Suppressor macrophage (primary cell): ENCODE data around the gene CISH.
A peak's percentile ranks its signal among the peaks of the same experiment; 100 is the strongest.

Experiments used
- DNase-seq, 4 experiments: peaks; one replicate each; pipeline ENCODE4 v3.0.0-alpha.2; 2020 to 2022

CISH gene

DNA sequence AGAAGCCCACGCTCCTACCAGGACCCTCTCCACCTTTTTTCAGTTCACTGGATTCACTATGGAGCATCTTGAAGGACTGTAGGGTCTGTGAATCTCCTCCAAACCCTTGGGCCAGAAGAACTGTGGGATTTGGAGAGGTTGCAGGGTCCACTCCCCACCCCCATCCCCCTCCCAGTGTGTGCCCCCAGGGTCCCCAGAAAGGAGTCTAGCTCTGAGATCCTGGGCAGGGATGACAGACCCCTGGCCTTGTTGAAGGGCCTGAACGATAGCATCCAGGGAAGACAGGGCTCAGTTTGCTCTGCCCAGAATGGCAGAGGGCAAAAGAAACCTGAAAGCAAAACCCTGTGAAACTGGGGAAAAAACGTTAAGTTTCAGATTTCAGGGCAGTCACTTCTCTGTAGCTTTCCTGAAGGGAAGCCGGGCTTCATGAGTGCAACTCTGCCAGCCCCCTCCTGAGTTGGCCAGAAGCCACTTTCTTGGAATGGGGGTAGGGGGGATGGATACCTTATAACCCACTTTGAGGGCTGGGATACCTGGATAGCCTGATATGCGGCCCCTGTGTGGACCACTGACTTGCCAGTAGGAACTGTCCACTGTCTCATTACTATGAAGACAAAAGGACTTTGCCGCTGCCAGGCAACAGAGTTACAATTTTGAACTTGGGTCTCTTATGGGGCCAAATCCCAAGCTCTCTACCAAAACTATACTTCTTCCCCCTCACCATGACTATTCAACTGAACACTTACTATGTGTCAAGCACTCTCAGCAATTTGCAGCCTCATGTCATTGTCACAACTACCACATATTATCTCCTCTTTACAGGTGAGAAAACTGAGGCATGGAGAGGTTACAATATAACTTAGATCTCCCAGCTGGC, 1.6 kb upstream of the CISH start:
- DNase-seq, result no peak

DNA sequence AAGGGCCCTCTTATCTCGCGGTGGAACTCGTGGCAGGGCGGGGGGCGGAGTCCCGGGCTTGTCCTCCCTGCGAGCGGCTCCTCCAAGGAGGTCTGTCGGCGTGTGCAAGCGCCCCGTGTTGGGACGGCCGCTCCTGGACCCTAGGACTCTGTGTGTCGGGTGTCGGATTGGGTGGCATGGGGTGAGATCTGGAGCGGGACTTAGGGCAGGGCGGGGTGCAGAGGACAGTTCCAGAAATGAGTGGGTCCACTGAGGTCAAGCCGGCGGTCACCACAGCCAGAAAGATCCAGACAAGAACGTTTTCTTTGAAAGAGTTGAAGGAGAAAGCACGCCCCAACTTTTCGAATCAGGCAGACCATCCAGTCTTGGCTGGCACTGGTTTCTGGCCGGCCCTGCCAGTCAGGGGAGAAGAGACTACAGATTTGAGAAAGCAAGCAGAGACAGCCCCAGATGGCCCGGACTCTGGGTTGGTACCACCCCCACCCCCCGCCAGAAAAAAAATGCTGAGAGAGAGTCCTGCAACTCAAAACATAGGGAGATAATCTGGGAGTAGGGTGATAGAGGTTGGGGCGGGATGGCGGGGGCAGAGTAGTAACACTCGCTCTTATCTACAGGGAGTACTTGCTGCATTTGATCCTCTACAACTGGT, 784 bp upstream of the CISH start:
- DNase-seq, result no peak

DNA sequence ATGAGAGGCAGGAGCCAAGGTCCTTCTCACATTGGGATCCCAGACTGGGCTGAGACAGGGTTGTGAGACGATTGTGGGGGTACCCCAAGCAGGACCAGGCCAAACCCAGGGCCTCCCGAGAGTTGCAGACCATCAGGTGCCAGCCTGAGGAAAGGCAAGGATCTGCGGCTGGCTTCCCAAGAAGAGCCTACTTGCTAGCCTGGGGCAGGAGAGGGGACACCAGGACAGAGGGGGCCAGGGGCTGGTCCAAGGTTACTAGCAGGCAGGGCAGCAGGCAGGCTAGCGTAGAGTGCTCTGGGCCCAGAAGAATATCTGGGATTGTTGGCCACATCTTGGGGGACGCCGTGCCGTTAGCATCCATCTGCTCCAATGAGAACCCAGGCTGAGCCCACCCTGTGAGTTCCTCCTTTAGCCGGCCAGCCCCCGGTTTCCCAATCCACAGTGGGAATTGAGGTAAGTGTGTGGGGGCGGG, 546 bp downstream of the CISH start:
- DNase-seq, result no peak

DNA sequence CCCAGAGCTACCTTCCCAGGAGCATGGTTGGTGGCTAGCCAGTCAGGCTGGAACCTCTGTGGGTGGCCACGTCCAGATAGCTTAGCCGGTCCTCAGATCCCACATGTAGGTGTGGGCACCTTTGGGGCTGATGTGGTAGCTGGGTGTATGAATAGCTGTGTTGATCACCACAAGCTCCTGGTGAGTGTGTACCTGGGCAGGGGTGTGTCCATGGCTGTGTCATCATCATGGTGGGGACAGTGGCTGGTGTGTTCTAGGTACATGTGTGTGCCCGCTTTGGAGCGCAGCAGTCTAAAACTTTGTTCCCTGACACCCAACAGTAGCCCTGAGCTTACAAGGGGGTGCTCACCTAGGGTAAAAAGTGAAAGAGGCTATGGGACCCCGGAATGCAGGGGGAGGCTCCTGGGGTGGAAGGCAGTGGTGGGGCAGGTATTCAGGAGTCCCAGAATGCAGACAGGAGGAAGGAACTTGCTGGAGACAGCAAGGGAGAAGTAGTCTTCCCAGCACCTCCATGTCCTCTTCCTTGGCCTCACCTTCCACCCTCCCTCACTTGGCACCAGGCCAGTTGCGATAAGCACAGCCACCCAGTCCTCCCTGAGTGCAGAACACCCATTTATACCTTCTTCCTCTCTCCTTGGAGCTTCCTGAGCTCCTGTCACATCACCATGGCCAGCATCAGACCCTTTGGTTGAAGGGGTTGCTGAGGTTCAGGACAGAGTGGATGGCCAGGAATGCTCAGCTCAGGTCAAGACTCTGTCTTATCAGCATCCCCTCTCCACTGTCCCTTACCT, 1.2 kb downstream of the CISH start:
- DNase-seq, result no peak

DNA sequence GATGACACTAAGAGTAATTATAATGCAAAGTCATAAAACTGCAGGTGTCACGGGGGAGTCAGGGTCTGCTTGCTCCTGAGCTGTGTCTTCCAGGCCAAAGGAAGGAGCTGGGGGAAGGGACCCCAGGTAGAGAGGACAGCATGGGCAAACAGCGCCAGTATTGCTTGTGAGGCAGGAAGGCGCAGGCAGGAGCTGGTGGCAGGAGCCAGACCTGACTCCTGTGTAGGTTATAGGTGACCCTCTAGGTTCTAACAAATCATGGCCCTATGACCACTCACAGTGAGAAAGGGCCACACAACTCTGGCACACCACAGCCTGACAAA, 1.9 kb downstream of the CISH start:
- no peak for DNase-seq

DNA sequence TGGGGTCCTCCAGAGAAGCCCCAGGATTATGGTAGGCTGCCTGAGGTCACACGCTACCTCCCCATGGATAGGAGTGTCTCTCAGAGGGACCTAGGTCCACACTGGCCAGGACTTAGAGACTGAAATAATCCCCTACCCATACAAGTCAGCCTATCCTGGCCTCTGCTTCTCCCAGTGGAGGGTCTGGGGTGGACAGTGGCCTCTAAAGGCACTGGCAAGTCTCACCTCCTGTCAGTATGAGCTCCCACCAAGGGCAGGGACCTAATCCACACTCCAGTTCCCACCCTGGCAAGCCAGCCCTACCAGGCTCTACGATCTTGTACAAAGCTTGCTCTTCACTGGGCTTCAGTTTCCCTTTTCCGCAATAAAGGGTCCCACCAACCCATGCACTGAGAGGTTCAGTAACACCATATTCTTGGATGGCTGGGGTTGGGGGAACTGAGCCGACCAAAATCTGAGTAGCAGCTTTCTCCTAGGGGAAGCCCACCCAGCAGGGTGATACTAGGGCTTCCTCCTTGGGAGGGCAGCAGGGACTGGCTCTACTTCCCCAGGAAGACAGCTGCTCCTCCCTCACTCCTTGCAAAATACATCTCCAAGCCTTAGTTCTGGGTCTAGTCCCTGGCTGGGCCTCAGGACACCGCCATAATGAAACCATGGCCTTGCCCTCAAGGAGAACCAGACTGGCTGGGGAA, 2.4 kb downstream of the CISH start:
- DNase-seq, result peak in 3 of 4 experiments; percentile 47 to 60 (median 56)

DNA sequence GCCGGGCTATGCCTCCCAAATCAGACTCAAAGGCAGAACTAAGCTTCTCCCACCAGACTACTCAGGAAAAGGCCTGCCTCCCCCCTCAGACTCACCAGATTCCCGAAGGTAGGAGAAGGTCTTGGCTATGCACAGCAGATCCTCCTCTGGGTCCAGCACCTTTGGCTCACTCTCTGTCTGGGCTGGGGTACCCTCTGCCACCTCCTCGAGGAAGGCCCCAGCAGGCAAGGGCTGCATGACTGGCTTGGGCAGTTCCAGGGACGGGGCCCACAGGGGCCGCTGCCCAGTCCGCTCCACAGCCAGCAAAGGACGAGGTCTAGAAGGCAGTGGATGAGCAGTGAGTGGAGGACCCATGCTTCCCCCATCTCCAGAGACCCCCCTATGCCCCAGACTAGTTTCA, 3.3 kb downstream of the CISH start:
- no peak for DNase-seq

DNA sequence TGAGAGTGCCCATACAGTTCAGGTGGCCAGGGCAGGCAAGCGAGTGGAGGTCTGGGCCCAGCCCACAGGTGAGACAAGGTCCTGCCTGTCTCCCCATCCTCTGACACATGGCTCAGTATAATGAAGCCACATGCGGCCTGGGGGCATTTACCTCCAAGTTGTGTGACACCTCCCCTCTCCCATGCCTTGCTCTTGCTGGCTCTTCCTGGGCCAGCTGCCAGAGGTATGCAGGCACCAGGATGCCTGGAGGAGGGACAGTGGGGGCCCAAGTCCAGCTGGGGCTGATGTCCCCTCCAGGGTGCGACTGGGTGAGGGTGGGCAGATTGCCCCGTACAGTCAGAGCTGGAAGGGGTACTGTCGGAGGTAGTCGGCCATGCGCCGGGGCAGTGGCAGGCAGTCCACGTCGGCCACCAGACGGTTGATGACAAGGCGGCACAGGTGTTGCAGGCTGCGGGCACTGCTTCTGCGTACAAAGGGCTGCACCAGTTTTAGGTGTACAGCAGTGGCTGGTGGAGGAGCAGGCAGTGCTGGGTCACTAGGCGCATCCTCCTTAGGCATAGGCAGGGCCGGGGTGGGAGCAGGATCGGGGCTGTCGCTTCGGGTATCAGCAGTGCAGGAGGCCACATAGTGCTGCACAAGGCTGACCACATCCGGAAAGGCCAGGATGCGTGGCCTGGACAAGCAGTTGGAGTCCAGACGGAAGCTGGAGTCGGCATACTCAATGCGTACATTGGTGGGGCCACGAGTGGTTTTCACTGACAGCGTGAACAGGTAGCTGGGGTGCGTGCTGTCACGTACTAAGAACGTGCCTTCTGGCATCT, 4.1 kb downstream of the CISH start:
- no peak for DNase-seq

DNA sequence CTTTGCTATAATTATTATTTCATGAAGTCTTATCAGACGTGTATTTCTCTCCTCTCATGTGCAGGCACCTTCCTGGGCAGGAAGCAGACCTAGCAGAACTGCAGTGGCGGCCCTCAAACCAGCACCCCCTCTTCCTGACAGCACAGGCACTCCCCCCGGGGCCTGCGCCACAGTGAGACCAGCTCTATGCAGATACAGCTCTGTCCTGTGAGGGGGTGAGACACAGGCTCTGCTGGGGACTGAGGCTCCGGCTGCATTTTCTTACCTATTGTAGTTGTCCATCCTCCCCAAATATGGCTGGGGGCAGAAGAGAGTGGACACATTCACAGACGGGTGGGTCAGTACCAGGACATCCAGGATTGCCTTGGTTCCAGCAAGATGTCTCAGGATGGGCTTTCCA, 5.0 kb downstream of the CISH start:
- no peak for DNase-seq

DNA sequence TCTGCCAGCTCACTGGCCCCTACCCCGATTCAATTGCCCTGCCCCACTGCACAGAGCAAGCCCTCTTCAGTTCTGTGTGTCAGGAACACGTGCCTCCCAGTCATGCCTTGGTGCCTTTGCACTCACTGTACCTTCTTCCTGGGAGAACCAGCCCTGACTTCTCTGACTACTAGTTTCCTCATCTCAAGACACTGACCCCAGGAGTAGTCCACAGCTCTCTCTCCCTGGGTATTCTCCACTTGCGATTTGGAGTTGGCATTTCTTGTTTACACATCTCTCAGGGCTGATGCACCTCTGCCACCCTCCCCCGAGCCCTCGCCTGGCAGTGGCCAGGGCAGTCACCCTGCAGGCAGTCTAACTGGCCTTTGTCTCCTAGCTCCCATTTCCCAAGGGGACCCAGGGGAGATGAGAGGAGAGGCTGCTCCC, 5.7 kb downstream of the CISH start:
- peak; percentile 58 to 75 (median 72) for DNase-seq

DNA sequence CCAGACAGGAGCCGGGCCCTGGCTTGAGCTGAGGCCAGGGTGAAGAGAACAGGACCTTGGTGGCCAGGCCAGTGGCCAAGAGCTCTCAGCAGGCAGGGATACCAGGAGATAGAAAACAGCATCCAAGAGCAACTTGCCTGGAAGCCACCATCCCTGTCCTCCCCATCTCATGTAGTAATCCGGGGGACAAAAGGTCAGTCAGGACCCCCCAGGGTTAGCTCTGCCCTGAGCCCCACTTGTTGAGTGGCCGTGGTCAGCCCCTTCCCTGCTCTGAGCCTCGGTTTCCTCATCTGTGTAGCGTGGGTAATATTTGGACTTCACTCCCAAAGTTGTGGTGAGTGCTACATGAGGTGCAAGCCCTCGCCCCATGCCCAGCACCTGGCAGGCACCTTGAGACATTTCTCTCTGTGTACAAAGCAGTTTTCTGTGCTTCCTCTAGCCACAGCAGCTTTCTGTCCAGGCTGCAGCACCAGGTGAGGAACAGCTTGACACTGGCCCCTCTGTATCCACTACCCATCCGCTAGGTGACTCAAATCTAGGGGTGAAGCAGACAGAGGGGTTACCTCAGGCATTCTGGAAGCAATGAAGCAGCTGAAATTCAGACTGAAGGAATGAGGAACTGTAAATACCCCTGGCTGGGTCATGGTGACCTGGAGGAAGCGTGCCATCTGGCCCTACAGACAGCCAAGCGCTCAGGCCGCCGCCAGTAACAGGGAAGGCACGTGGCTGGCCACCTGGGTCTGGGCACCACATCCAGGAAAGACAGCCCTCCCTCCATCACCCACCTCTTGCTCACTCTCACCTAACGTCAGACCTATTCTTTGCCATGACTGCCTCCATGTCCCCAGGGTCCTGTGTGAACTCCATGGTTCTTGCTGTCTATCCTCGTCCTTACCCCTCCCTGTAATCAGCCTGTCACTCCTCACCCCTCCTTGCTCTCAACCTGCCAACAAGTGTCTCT, 6.7 kb downstream of the CISH start:
- DNase-seq, result peak; percentile 54 to 74 (median 72)

DNA sequence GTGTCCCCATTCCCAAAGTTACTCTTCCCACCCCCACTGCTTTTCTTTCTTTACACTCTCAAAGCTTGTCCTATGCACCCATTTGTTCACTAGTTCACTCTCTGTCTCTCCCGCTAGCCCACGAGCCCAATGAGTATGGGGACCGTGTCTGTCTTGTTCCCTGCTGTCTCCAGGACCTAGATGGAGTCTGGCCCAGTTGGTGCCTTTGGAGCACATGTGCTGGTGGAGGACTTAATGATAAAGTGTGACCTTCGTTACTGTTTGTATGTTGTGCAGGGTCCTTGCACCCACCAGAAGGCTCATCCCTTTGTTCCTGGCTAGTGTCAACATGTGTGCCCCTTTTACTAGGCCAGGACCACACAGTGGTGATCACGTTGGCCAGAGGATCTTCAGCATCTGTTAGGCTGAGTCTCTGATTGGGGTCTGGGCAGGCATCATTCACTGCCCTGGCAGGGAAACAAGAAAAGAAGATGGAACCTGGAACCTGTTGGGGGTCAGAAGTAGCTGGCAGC, 7.4 kb downstream of the CISH start:
- DNase-seq, result no peak

DNA sequence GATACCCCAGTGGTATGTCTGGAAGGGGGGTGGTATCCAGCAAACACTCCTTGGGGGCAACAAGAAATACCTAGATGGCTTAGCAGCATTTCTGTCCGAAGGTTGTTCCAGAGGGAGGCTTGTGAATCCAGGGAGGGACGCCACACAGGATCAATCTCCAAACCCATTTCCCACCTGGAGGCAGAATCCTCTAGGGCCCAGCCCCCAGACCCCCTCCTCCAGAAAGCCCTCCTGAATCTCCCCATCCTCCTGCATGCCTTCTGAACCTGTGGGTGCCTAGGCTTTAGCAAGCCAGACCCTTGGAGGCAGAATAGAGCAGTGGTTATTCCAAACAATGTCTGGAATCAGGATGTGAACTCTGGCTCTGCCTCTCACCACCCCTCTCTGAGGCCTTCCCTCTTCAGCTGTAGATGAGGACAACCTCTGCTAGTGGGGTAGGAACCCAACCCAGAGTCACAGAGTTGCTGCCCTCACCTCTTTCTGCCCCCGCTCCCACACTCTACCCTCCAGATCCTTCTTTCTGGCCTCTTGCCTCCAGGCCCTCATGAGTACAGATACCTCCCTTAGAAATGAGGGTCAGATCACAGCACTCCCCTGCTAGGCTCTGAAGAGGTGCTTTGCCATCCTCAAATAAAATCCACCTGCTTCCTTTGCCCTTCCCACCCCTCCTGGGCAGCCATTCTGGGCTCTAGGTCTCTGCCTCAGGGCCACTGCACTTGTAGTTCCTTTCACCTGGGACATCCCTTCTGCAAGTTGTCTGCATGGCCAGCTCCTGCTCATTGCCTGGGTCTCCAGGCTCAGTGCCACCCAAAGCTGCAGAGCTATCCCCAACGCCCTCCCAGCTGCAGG, 8.1 kb downstream of the CISH start:
- no peak for DNase-seq

DNA sequence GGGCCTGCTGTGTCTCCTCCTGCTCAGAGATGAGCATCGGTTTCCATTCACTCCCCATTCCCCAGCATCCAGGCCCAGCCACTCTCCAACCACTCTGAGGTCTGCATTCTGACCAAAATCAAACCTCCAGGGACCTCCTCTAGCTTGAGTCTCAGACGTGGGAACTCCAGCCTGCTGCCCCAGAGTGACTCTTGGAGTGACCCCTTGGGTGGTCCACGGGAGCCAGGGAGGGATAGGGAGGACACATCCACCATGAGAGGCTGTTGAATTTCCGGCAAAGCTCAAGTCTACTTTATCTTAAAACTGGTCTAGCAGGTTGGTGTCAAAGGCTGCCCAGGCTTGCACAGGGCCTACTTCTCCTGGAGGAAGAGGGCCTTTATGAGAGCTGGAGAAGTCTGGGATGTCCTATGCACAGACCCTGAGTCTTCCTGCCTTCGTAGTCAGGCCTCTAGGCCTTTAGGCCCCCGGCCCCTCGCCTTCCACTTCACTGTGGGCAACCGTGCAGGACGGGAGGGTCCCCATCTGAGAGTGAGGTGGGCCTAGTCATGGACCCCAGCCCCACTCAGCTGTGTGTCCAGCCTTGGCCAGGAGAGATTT, 8.9 kb downstream of the CISH start:
- no peak for DNase-seq

DNA sequence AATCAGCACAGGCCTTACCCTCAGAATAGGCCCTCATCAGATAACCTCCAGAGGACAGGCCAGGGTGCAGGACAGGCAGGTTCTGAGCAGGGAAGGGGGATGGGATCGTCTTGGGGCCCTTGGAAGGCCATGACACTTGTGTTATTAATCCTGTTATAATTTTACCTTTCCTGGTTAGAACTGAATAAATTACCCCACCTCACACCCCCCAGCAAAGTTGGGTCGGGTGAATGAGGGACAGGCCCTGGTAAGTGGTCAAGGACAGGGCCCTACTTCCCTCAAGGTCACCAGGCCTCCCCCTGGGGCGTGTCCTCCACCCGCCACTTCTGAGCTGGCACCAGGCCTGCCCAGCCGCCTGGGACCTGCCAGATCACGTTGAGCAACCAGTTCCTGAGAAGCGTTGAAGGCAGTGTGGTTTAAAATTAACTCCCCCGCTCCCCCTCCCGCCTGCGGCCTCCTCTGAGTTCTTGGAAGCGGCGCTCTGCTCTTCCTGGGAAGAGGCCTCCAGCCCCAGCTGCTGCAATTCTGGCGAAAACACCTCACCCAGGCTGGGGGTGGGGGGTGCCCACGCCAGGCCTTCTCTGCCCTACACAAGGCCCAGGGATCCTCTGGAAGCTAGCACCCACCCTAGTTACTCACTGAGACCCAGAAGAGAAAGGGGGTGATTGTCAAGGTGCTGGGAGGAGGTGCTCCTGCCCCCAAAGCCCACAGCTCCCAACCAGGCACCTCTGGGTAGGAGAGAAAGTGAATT, 10.6 kb downstream of the CISH start:
- DNase-seq, result peak; percentile 90 to 95 (median 94)

DNA sequence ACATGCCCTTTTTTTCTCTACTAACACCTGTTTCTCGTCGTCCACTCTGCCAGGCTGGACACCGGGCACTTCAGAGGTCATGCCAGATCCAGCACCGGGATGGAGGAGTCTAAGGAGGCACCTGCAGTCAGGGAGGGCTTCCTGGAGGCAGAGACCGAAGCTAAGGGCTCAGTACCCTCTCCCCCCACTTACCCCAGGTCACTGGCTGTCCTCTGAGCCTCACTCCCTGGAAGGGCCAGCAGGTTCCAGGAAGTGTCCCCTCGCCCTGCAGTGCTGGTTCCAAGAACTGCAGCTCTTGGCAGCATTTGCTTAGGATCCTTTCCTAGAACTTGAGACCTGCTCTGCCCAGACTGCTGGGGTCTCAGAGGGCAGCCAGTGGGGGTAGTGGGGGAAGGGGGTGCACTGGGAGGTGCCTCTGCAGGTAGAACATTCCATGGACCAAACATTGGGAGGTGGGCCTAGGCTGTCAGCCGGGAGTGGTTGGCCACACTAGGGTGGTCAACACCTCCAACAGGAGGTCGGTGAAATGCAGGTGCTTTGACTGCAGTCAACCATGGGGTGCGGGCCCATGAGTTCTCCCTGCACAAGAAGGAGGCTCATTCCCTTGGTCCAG, 11.3 kb downstream of the CISH start:
- DNase-seq, result peak in 1 of 4 experiments; percentile 25

DNA sequence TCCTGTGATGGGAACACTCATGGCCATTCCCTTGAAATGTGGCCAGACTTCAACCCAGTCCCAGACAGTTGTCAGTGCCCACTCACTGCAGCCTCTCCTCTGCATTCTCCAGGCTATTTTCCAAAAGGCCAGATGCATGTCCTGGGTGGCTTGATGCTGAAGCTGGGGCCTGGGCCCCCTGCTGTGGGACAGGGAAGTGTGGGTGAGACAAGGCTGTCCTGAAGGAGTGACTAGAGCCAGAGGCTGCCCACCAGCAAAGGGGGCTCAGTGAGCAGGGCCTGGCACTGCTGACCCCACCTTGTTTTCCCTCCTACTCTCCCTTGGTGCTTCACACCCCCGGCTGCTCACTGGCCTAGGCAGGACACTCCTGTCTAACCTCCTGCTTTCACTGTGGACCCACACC, 11.9 kb downstream of the CISH start:
- no peak for DNase-seq
